GM23338 (cell line): ENCODE measurements around the gene GNB5.

ENCODE experiments used
- CREB1 ChIP-seq: fragments of 250-450 bp; sonication (Bioruptor Pico); IDR thresholded peaks from 2 replicates; pipeline ENCODE4 v1.5.0; 2020; ENCODE audit warnings: low read depth, mild to moderate bottlenecking, moderate library complexity
- CTCF ChIP-seq, 2 experiments: fragments of 200-600 bp in 1 of 2; sonication (generic) in 1 of 2; conservative IDR thresholded peaks; 2 replicates each; pipeline versions ENCODE4 v1.5.1 to v1.6.1; 2016 to 2017; ENCODE audit warnings: antibody characterized with exemption in 2 of 2, low read depth in 2 of 2, mild to moderate bottlenecking in 2 of 2, moderate library complexity in 1 of 2
- EZH2 ChIP-seq: fragments of 200-600 bp; sonication (generic); IDR thresholded peaks from one replicate; pipeline ENCODE4 v1.8.0; 2017; ENCODE audit warnings: antibody characterized with exemption, mild to moderate bottlenecking, low read depth; ENCODE audit not compliant: unreplicated experiment
- EZH2phosphoT487 ChIP-seq: fragments of 200-600 bp; sonication (generic); IDR thresholded peaks from one replicate; pipeline ENCODE4 v1.8.1; 2018; ENCODE audit warnings: antibody characterized with exemption; ENCODE audit not compliant: unreplicated experiment
- JUNB ChIP-seq: IDR thresholded peaks from one replicate; pipeline ENCODE4 v1.6.1; 2016; ENCODE audit warnings: antibody characterized with exemption; ENCODE audit not compliant: unreplicated experiment
- POLR2AphosphoS5 ChIP-seq: IDR thresholded peaks from 2 replicates; pipeline ENCODE4 v1.6.1; 2016; ENCODE audit warnings: antibody characterized with exemption, low read depth
- REST ChIP-seq: IDR thresholded peaks from one replicate; pipeline ENCODE4 v1.6.1; 2018; ENCODE audit warnings: antibody characterized with exemption; ENCODE audit not compliant: unreplicated experiment
- STAT1 ChIP-seq: IDR thresholded peaks from one replicate; pipeline ENCODE4 v1.6.1; 2016; ENCODE audit warnings: antibody characterized with exemption; ENCODE audit not compliant: unreplicated experiment
- ZNF114 ChIP-seq: fragments of 250-450 bp; sonication (Bioruptor Pico); IDR thresholded peaks from 2 replicates; pipeline ENCODE4 v1.5.0; 2020; ENCODE audit warnings: mild to moderate bottlenecking, moderate library complexity

- TF ChIP-seq CTCF (conservative IDR thresholded peaks at IDR 0.05; ENCODE audit: low read depth in 2 of 2) (no peak), EZH2 (no peak), REST (no peak), POLR2AphosphoS5 (no peak), EZH2phosphoT487 (no peak), JUNB (no peak), ZNF114 (CRISPR knock-in tag) (no peak), CREB1 (CRISPR knock-in tag) (no peak), STAT1 (no peak)
Measured at GRCh38 chr15:52161406-52161966, 29.7 kb downstream of the GNB5 start.
